Mucosa of descending colon (tissue), 3 donors: Measurements from ENCODE around the gene TEDC1. TPM values are rescaled to one million over a fixed set of nuclear protein-coding genes. Genes with fewer than 3 reads are reported as not detected.

ENCODE experiments used
- ATAC-seq: fragments of 200-7000 bp; cut with Tn5 transposase; one replicate; pipeline ENCODE4 v1.9.1; 2020; ENCODE audit warnings: mild to moderate bottlenecking, moderate library complexity
- DNase-seq, 3 donors: peaks; one replicate each; pipeline ENCODE4 v3.0.0-alpha.2; 2020
- H3K36me3 ChIP-seq: fragments of 200-600 bp; one replicate; pipeline ENCODE4 v1.8.0; 2021; ENCODE audit warnings: low read depth, mild to moderate bottlenecking
- H3K4me1 ChIP-seq: fragments of 200-600 bp; one replicate; pipeline ENCODE4 v1.8.0; 2021; ENCODE audit warnings: low read depth, mild to moderate bottlenecking
- H3K4me3 ChIP-seq: fragments of 200-600 bp; one replicate; pipeline ENCODE4 v1.8.0; 2021; ENCODE audit warnings: mild to moderate bottlenecking
- H3K9me3 ChIP-seq: fragments of 200-600 bp; one replicate; pipeline ENCODE4 v1.8.0; 2021; ENCODE audit warnings: mild to moderate bottlenecking
- CTCF ChIP-seq: fragments of 200-600 bp; IDR thresholded peaks from one replicate; pipeline ENCODE4 v1.8.0; 2022; ENCODE audit warnings: antibody characterized with exemption, mild to moderate bottlenecking
- intact Hi-C, 2 donors: fragments of 100-400 bp; cut with DNase I in 1 of 2; cut with micrococcal nuclease in 1 of 2; formaldehyde crosslinking; loops; one replicate each; pipeline versions ENCODE4 v1.11.0 to v1.11.1; 2022; cut with DNase I, micrococcal nuclease
- total RNA-seq, 3 donors: library from RNA; stranded (reverse); fragmentation: NEBNext Ultra II Directional in 2 of 3; extraction: Animal tissue kit (Norgen Biotek cat#: 25700) in 2 of 3; gene quantifications; one replicate each; pipeline versions ENCODE4 v1.2.1 to v1.2.4, GENCODE V29; 2021 to 2023
- donor health status: DM: no; HTN: no; CAD: no; lungs with moderate emphysema.
- donor health status: DM: no; HTN: no; CAD: no.
- donor health status: DM: no; HTN: yes; CAD: no.

TEDC1 gene
- total RNA-seq, 3 donors from 2014 or later = 11.8 to 23.9 (median 21.8) TPM

DNA sequence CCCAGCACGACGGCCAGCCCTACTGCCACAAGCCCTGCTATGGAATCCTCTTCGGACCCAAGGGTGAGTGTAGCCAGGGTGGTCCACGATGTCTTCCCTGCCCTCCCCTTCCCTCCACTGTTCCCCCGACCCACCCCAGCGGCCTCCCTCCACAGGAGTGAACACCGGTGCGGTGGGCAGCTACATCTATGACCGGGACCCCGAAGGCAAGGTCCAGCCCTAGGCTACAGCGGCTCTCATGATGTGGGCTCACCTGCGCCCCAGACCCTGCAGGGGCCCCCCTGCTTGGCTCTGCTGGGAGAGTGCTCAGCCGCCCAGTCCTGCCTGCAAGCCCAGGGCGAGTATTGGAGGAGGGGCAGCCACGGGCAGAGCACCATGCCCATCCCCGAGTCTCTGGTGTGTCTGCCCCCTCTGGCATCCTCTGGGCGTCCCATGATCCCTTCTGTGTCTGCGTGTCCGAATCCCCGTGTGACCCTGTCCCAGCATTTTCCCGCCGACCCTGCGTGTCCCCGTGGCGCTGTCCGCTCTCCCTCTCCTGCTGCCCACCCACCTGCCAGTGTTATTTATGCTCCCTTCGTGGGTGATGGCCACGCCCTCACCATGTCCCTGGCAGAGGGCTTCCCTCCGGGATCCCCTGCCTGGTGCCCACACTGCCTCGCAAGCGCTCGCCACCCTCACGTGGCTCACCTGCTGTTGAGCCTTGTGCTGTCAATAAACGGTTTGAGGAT, 11.5 kb upstream of the TEDC1 start:
- TF ChIP-seq CTCF = no peak
- ATAC-seq = no peak
- peak in 1 of 3 donors; percentile 47 for DNase-seq
- no peaks in the 10 kb centered on the region for H3K36me3 ChIP-seq
- no peaks in the 10 kb centered on the region for H3K9me3 ChIP-seq
- no peak overlapping the region for H3K4me3 ChIP-seq
- H3K4me1 ChIP-seq = peaks cover 64% of the 10 kb centered on the region
- intact Hi-C loops = no loop called here

DNA sequence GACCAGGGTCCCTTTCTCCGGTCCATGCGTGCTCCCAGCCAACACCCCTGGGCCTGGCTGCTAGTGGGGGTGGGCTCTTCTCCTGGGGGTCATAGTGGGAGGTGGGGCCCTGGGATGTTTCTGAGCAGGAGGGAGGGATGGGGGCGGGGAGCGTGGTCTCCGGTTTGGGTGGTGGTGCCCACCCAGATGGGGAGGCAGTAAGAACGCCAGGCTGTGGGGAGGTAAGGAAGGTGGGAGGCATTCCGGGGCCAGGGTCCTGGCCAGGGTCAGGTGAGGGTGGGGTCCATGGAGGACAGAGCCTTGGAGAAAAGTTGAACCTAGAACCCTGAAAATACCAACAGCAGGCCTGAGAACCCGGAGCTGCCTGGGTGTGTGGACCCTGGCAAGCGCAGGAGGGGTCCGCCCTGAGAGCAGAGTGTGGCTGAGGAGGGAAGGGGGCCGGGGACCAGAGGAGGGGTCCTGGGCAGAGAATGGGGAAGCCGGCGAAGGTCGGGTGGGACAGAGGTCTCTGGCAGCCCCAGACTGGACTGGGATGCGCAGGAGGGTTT, 10.8 kb upstream of the TEDC1 start:
- DNase-seq = peak in 2 of 3 donors; percentile 27 to 51
- intact Hi-C loops = no loop called here
- TF ChIP-seq CTCF = no peak
- H3K4me3 ChIP-seq = no peak overlapping the region
- no peak for ATAC-seq
- H3K36me3 ChIP-seq = no peaks in the 10 kb centered on the region
- H3K4me1 ChIP-seq = peaks cover 61% of the 10 kb centered on the region
- H3K9me3 ChIP-seq = no peaks in the 10 kb centered on the region

DNA sequence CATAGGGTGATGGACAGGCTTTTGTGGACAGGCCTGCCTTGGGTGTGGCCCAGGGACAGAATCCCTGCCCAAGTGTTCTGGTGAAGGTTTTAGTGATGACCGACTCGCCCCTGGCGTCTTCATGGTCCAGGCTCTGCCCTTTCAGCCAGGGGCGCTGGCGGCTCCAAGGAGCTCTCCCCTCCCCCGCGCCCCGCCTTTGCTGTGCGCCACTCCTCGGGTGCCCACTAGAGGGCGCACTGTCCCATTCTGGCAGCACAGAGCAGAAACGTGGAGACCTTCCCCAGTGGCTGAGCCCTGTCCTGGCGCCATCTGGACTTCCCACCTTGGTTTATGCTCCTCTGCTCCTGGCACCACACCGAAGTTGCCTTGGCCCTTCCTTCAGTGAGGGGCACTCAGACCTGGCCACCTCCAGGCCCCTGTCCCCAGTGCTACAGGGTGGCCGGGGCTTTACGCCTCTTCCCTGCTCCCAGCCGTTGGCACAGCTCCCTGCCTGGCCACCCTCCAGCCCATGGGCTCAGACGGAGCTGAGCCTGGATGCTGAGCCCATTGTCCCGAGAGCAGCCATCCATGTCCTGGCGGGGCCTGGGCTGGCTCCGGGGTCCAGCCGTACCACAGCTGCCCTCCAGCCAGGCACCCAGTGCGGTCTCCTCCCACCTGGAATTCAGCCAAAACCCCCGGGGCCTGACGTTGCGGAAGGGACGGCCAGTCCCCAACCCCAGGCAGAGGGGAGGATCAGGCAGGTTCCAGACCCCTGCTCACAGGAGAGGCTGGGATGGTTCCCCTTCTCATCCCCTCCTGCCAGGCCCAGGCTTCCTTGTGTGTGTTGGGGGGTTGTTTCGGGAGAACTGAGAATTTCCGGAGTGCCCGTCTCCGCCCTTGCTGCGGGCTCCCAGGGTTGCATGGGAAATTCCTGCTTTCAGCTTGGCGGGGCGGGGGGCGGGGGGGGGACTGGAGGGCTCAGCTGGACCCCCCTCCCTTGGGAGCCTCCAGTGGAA, 9.9 kb upstream of the TEDC1 start:
- Histone ChIP-seq H3K9me3 (no peaks in the 10 kb centered on the region), H3K36me3 (no peaks in the 10 kb centered on the region), H3K4me1 (peaks cover 67% of the 10 kb centered on the region), H3K4me3 (no peak overlapping the region)
- peak; percentile 99 for TF ChIP-seq CTCF
- intact Hi-C loops = no loop called here
- peak; percentile 90 to 95 (median 93) for DNase-seq
- peak; percentile 76 for ATAC-seq

DNA sequence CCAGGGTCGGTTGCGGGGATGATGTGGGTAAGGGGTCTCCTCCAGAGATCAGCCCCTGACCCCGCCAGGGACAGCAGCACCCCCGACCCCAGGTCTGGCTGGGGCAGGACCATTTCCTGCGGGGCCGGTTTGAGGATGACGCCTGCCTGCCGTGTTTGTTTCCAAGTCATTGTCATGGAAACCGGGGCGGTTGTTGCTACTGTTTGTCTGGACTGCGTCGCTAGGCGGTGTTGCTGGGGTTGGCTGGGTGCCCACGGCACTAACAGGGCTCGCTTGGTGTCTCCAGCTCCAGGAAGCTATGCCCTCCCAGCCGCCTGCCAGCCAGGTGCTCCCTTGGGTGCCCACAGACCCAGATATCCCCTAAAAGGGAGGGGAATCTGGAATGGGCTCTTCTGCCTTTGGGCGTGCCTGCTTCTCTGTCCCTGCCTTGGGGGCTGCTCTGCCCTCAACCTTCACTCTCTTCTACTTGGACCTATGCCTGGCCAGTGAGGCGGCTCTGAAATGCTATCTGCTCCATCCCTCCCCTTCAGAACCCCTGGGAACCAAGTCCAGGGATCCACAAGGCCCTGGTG, 9.1 kb upstream of the TEDC1 start:
- ATAC-seq (peak; percentile 69), DNase-seq (peak; percentile 95 to 98 (median 95))
- intact Hi-C loops = no loop called here
- Histone ChIP-seq H3K9me3 (no peaks in the 10 kb centered on the region), H3K4me1 (peaks cover 67% of the 10 kb centered on the region), H3K36me3 (no peaks in the 10 kb centered on the region), H3K4me3 (no peak overlapping the region)
- no peak for TF ChIP-seq CTCF

DNA sequence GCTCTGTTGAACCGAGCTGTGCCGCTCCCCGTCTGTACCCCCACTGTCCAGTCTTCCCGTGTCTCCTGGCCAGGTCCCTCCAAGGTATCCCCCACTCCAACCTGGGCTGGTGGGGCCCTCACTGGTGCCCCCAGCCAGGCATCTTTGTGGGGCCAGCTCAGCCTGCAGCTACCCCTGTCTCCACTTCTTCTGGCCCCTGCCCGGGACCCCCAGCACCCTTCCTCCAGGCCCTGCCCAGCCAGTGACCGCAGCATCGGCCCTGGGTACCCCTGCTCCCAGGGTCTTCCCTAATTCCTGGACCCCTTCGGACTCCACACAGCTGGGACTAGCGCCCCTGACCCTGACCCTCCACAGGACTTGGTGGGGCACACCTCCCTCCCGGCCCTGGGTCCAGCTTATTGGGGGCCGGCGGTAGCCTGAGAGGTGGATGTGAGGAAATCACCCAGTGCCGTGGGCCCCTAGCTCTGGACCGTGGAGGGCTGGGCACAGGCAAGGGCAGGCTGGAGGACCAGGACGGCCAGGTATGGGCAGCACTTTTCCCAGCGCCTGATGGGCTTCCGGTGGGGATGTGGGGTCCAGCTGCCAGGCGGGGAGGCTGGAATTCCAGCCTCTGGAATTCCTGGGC, 8.4 kb upstream of the TEDC1 start:
- ATAC-seq (no peak), DNase-seq (peak in 1 of 3 donors; percentile 49)
- TF ChIP-seq CTCF = no peak
- no peak overlapping the region for H3K4me3 ChIP-seq
- intact Hi-C loops = no loop called here
- no peaks in the 10 kb centered on the region for H3K36me3 ChIP-seq
- no peaks in the 10 kb centered on the region for H3K9me3 ChIP-seq
- peaks cover 73% of the 10 kb centered on the region for H3K4me1 ChIP-seq
